HPDE6-E6E7 (cell line): ENCODE measurements around the gene MIEN1.
"Not testable (repeated sequence)": the region's sequence is repeated elsewhere in the genome, so short reads cannot be mapped to it uniquely, and the experiment has no call there.

Source experiments
- DNase-seq: peaks from one replicate; pipeline ENCODE4 v3.0.0; 2011; ENCODE audit warnings: missing footprints; ENCODE audit errors: extremely low spot score

Gene MIEN1, protein sequence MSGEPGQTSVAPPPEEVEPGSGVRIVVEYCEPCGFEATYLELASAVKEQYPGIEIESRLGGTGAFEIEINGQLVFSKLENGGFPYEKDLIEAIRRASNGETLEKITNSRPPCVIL

GRCh38 chr17:39730095-39730921 is at the start of gene MIEN1:
Gene MIEN1 (minus strand): TSS chr17:39730532. CDS start chr17:39730495, 37 bp downstream.
- DNase-seq, result peak; percentile 83

- no peak for DNase-seq
These were observed 47.4 kb upstream of the MIEN1 start for GRCh38 chr17:39777534-39778365.

GRCh38 chr17:39776252-39776651 is 45.9 kb upstream of the MIEN1 start:
- no peak for DNase-seq

- DNase-seq, result no peak
These were observed 44.7 kb upstream of the MIEN1 start for GRCh38 chr17:39775031-39775430.

GRCh38 chr17:39774047-39774446 is 43.7 kb upstream of the MIEN1 start:
- DNase-seq, result no peak

- no peak for DNase-seq
These were observed 42.9 kb upstream of the MIEN1 start for GRCh38 chr17:39772987-39773934.

DNA sequence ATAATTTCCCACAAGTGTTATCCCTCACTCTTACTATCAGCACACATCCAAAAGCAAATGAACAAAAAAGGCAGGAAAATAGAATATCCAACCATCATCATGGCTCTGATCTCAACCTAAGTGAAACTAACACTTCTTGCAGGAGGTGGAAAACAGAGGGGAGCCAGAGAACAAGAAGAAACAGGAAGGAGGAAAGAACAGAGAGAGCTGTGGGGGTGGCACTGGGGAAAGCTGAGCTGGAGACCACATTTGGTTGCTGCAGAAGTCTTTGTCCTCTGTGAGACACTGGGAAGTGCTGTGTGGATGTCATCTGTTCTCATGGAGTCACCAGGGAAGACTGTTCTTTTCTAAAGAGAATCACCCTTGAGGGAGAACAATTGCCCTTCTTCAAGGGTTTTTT is 42.1 kb upstream of the MIEN1 start:
- DNase-seq, result no peak

DNA sequence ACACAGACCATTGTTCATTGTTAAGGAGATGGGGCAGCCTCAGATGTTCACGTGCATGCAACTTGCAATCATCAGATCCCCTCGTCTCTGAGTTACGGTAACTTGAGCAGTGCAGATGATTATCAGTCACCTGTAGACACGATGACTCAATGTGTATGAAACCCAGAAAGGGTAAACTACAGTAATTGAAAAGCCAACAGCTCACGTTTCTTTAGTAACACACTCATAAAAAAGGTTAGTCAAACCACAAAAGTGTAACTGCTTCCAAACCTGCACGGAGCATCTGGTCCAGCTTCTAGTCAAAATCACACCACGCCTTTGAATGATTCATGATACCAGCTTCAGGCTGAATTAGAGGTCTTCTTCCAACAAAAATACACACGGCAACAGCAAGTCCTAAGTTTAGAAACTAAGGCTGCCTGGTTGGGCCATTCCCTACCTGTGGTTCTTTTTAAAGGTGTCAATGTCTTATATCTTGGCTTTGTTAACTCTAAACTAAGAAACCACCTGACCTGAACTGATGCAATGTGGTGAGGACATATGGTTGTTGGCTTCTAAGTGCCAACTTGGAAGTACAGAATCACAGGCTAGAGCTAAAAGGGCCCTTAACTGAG is 39.7 kb upstream of the MIEN1 start:
- peak; percentile 87 for DNase-seq

GRCh38 chr17:39767147-39767546 is 36.8 kb upstream of the MIEN1 start:
- DNase-seq, result no peak

DNA sequence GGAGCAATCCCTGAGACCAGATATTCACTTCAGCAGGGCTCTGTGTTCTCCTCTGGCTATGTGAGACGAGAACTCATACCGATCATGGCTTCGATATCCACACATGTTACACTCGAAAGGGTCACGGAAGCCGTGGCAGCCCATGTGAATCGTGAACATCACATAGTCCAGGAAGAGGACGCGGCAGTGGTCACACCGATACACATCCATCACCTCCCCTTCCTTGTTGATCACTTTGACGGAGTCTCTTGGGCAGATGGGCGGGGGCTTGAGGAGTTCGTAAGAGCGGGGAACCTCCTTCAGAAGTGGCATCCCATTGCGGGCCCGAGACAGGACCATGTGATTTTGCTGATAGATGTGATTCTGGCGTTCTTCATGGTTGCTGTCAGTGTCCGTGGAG is 35.4 kb upstream of the MIEN1 start:
- DNase-seq, result no peak

DNA sequence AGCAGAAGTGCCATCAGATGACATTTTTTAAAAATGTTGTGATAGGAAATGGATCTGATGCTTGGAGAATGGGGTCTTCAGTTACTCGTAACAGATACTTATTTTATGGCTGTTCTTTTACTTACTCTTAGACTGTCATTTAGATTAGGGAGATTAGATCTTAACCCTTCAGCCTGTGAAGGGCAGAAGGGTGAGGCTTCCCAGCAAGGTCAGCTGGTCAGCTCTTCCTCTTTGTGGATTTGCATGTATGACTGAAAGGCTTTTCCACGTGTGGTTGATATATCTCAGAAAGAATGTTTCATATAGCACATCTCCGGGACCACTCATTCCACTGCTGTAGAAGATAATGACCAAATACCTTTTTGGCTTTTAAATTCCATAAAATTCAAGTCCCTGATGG is 34.8 kb upstream of the MIEN1 start:
- no peak for DNase-seq

GRCh38 chr17:39764171-39764570 is 33.8 kb upstream of the MIEN1 start:
- DNase-seq, result not testable (repeated sequence)

- DNase-seq, result no peak
These were observed 32.9 kb upstream of the MIEN1 start for GRCh38 chr17:39763051-39763820.

GRCh38 chr17:39761861-39762496 is 31.6 kb upstream of the MIEN1 start:
- DNase-seq, result no peak

GRCh38 chr17:39759204-39759603 is 28.9 kb upstream of the MIEN1 start:
- DNase-seq, result no peak

GRCh38 chr17:39757931-39758873 is 27.9 kb upstream of the MIEN1 start:
- no peak for DNase-seq

DNA sequence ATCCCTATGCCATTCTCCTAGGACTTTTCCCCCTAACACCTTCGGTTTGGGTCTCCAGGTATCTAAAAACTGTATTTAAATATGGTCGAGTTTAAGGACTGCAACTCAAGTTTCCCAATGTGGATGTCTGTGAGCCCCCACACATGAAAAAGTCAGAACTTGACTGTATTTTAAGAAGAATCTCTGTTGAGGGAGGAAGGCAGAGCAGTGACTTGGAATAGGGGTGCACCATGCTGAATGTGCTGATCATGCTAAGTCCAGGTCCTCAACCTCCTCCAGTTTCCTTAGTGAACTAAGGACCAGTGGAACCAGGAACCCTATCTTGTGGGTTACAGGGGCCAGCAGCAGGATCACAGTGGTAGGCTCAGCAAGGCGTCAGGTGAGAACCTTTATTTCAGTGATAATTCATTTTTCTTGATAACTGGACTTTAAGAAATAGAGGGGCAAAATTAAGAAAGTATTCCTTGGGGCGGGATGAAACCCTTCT is 26.9 kb upstream of the MIEN1 start:
- DNase-seq, result no peak

GRCh38 chr17:39756380-39757079 is 26.2 kb upstream of the MIEN1 start:
- DNase-seq, result no peak
